Anterior cingulate cortex (tissue), 58 donors: ENCODE data around the gene SH2D4B.

Source experiments
- DNase-seq, 58 donors: peaks; one replicate each; lab custom pipeline; 2025; lab: John Stamatoyannopoulos, UW

Gene SH2D4B

GRCh38 chr10:80614576-80615416 is 77.1 kb downstream of the SH2D4B start:
- no peak for DNase-seq

- DNase-seq: no peak
These were observed 80.1 kb downstream of the SH2D4B start for GRCh38 chr10:80617807-80618206.

- DNase-seq: no peak
These were observed 81.3 kb downstream of the SH2D4B start for GRCh38 chr10:80619036-80619435.

- no peak for DNase-seq
These were observed 84.5 kb downstream of the SH2D4B start for GRCh38 chr10:80622153-80622552.

GRCh38 chr10:80630324-80630723 is 92.6 kb downstream of the SH2D4B start:
- no peak for DNase-seq

GRCh38 chr10:80632742-80633141 is 95.0 kb downstream of the SH2D4B start:
- no peak for DNase-seq

- no peak for DNase-seq
These were observed 95.7 kb downstream of the SH2D4B start for GRCh38 chr10:80633383-80633860.

- no peak for DNase-seq
These were observed 96.2 kb downstream of the SH2D4B start for GRCh38 chr10:80633910-80634309.

GRCh38 chr10:80642661-80643060 is 105.0 kb downstream of the SH2D4B start:
- peak in 13 of 58 donors; percentile 3 to 60 (median 24) for DNase-seq

- no peak for DNase-seq
These were observed 108.7 kb downstream of the SH2D4B start for GRCh38 chr10:80646366-80646765.

- DNase-seq: no peak
These were observed 109.6 kb downstream of the SH2D4B start for GRCh38 chr10:80647173-80647833.

- DNase-seq: no peak
These were observed 110.4 kb downstream of the SH2D4B start for GRCh38 chr10:80648106-80648505.

- DNase-seq: no peak
These were observed 111.5 kb downstream of the SH2D4B start for GRCh38 chr10:80649183-80649582.

- no peak for DNase-seq
These were observed 118.2 kb downstream of the SH2D4B start for GRCh38 chr10:80655898-80656297.

- no peak for DNase-seq
These were observed 120.4 kb downstream of the SH2D4B start for GRCh38 chr10:80658068-80658467.

- no peak for DNase-seq
These were observed 121.6 kb downstream of the SH2D4B start for GRCh38 chr10:80659289-80659688.

GRCh38 chr10:80660266-80660665 is 122.6 kb downstream of the SH2D4B start:
- no peak for DNase-seq

- peak in 5 of 58 donors; percentile 4 to 18 (median 11) for DNase-seq
These were observed 123.0 kb downstream of the SH2D4B start for GRCh38 chr10:80660736-80661135.

- DNase-seq: no peak
These were observed 123.8 kb downstream of the SH2D4B start for GRCh38 chr10:80661526-80661925.

GRCh38 chr10:80662429-80663261 is 124.9 kb downstream of the SH2D4B start:
- DNase-seq: peak in 57 of 58 donors; percentile 24 to 88 (median 68)
